Dermis microvascular lymphatic vessel endothelial cell (primary cell): Measurements from ENCODE around the gene TSPAN11. TPM values are rescaled to one million over a fixed set of nuclear protein-coding genes. Genes with fewer than 3 reads are reported as not detected.
A peak's percentile ranks its signal among the peaks of the same experiment; 100 is the strongest.

Experiments
- DNase-seq, 2 donors: peaks; one replicate each; pipeline versions ENCODE4 v3.0.0 to v3.0.0-alpha.2; 2010; ENCODE audit warnings: low read depth in 2 of 2
- total RNA-seq: library from RNA; depleted of rRNA; stranded (reverse); fragments of >200 nt; gene quantifications from 2 replicates; pipeline ENCODE4 v1.2.1, GENCODE V29; 2014

Gene TSPAN11
- total RNA-seq, 1 donor from 2014 or later, result 9.1 TPM

GRCh38 chr12:30959110-30959710 lies 32.7 kb downstream of the TSPAN11 start:
- no peak for DNase-seq

DNA sequence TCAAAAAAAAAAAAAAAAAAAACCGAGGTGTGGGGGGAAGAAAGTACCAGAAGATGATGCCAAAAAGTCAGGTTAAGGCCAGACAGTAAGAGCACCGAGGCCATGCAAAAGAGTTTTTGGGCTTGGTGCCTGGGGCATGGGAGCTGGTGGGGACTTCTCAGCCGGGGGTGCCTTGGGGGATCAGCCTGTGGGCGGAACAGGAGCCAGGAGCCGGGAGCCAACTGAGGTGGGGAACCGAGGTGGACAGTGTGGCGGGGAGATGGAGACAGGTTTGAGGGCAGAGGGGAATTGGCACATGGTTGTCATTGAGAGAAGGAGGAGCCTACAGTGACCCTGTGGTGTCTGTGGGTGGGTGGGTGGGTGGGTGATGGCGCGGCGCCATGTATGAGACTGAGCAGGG lies 33.2 kb downstream of the TSPAN11 start:
- no peak for DNase-seq

GRCh38 chr12:30961030-30961429 lies 34.5 kb downstream of the TSPAN11 start:
- no peak for DNase-seq

DNA sequence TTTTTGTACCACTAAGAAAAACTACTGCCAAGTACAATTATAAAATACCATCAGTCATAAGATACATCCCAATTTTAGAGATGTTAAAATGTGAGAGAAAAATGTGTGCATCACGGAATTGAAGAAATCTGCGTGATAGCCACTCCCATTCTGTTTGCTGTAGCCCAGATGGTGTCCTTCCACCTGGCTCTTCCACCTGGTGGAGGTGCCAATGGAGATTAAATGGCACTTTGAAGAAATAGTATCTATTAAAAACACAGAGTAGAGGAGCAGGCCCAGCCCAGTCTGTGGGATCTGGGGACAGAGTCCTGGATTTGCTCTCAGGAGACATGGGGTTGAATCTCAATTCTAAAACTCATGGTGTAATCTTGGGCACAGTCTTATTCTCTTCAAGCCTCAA lies 35.5 kb downstream of the TSPAN11 start:
- no peak for DNase-seq

GRCh38 chr12:30963709-30964564 lies 37.4 kb downstream of the TSPAN11 start:
- no peak for DNase-seq

- no peak for DNase-seq
Observed at GRCh38 chr12:30964896-30965612, 38.5 kb downstream of the TSPAN11 start.

- peak in 1 of 2 donors; percentile 36 for DNase-seq
Observed at GRCh38 chr12:30965613-30965985, 39.1 kb downstream of the TSPAN11 start.

- DNase-seq, result no peak
Observed at GRCh38 chr12:30967026-30967425, 40.5 kb downstream of the TSPAN11 start.

- no peak for DNase-seq
Observed at GRCh38 chr12:30968211-30968610, 41.7 kb downstream of the TSPAN11 start.

DNA sequence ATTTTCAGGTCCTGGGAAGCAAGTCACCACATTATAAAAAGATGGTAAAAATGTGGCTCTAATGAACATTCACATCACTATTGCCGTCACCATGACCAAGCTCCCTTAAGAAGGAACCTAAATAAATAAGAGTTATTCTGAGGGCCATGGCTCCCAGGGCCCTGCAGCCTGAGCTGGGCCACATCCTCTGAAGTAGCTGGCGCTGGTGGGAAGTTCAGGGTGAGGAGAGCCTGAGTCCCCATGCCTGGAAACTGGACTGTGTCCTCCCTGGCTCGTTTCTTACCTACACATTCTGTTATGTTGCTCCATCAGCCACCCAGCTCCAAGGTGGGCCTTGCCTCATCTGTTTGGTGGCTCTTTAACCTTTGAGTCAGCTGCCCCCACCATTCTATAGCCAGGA lies 42.5 kb downstream of the TSPAN11 start:
- DNase-seq, result no peak

DNA sequence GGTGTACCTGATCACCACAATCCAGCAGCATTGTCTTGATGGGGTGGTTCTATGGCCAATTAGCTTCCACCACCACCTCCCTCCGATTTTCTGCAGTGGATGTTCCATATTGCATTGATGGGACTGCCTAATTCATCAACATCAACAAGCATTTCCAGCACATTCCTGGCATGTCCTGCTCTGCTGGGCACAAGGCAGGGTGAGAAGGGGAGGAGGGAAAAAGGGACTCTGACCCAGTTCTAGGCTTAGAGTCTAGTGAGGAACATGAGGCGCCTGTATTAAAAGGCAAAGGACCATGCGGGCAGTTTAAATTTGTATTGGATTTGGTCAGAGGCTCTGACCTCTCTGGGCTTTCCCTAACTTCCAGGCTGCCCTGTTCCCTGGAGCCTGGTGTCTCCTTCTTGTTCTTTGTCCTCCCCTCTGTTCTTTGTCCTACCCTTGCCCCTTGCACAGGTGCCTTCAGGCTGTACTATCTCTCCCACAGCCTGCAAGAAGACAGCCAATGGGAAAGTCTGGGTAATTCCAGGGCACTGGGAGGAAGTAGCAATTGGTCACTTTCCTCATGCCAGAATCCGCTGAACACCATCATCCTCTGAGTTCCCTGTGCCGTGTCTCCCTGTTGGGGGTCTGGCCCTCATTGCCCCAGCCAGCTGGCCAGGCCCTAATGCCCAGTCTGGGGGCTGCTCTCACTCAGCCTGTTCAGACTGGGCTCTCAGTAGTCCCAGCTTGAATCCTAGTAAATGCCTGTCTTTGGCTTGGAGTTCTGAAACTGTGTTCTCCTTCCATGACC lies 43.3 kb downstream of the TSPAN11 start:
- no peak for DNase-seq

GRCh38 chr12:30970559-30971197 lies 44.1 kb downstream of the TSPAN11 start:
- DNase-seq, result peak; percentile 24

DNA sequence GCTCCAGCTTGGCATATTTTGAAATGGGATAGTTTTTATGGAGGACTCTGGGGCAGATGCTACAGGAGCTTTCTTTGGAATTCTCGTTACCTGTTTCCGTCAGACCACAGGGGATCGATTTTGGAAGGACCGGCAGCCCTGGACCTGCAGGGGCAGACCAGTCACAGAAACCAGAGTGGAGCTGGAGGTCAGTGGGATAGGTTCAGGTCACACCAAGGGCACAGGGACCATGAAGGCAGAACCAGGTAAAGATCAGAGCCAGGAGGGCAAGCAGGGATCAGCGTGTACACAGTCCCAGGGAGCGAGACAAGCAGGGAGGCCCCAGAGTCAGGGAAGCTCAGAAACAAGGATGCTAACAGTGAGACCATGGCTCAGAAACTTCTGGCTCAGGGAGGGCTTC lies 45.5 kb downstream of the TSPAN11 start:
- no peak for DNase-seq

GRCh38 chr12:30973175-30973574 lies 46.6 kb downstream of the TSPAN11 start:
- DNase-seq, result no peak

DNA sequence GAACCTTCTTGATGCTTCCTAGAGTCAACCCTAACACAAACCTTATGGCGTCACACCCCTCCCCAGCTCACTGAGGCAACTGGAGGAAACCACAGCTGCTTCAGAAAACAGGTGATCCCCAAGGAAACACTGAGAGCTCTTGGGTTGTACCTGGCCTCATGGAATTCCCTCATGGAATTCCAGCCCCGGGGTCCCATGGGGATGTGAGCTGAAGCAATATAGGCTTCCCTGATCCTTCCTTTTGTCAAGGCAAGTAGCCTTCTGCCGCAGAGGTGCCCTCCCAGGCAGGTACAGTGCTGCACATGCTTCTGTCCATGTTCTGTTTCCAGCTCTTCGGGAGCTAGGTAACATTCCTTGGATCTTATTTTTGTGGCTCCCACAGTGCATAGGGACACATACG lies 47.3 kb downstream of the TSPAN11 start:
- DNase-seq, result no peak

- DNase-seq, result no peak
Observed at GRCh38 chr12:30974746-30975500, 48.4 kb downstream of the TSPAN11 start.

- no peak for DNase-seq
Observed at GRCh38 chr12:30975581-30975980, 49.0 kb downstream of the TSPAN11 start.

DNA sequence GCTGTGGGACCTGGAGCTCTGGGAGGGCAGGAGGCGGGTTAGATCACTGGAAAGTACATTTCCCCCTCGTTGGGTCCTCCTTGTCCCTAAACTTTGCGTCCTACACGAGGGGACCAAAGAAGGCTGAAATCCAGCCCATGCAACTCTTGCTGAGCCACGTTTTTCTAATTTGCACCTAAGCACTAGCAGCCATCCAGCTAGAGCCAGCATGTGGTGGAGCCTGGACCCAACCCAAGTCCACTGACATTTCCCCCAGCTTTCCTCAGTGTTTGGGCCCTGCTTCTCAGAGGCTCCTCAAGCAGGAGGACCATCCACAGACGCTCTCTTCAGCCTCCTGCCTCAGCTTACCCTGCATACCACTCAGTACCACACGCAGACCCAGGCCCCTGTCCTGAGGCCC lies 49.7 kb downstream of the TSPAN11 start:
- no peak for DNase-seq

DNA sequence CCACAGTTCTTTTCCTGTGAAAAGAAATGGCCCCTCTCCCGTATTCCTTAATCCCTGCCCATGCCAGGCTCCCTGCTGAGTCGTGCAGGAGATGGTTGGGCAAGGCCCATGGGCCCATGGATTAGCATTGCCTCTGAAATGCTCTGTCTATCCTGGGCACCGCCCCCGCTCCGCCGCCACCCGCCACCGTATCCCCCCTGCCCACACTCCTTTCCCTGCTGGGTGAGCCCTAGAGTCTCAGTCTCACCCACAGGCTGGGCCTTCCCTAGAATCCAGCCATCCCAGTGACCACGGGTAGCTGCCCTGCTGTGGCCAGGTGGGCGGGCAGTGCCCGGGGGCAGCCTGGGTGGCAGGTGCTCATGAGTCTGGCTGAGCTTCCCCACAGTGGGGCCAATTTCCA lies 50.6 kb downstream of the TSPAN11 start:
- DNase-seq, result no peak

DNA sequence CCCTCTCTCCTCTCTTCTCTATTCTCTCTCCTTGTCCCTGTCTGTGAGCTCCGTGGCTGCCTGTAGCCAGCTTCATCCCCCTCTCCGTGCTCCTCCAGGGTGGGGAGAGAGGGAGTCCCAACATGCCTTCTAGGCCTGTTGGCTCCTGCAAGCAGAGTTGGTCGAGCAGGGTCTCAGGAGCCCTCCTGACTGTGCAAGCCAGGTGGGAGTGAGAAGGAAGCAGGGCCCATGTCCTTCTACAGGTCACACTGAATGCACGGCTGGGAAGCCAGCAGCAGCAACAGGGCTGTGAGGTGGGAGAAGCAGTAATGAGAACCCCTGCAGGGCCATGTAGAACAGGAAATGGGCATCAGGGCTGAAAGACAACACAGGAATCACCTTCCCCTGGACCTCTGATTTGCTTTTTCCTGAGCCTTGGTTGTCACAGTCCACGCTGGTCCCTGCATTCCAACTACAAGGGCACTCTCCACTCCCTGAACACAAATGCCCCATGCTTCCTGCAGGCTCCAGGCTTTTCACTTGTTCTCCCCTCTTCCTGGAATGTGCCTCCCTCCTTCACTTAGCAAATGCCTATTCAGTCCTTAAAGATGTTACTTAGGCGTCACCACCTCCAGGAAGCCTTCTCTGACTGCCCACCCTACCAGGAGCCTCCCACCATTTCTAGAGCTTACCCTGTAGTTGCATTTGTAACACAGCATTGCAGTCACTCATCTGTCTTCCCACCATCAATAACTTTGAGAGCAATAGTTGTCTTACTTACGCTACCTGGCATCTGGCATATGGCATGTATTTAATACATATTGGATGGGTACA lies 51.2 kb downstream of the TSPAN11 start:
- DNase-seq, result no peak
